Vagina (tissue), 2 donors: ENCODE results near the gene RAB5B. TPM values are rescaled to one million over a fixed set of nuclear protein-coding genes. Genes with fewer than 3 reads are reported as not detected.

Experiments
- DNase-seq, 2 donors: peaks; one replicate each; pipeline ENCODE4 v3.0.0-alpha.2; 2017; ENCODE audit errors: extremely low spot score in 2 of 2
- H3K27ac ChIP-seq: fragments of 200-600 bp; sonication (generic); one replicate; pipeline ENCODE4 v1.5.1; 2019
- H3K27me3 ChIP-seq: fragments of 200-600 bp; sonication (generic); one replicate; pipeline ENCODE4 v1.5.1; 2019
- H3K36me3 ChIP-seq, 2 donors: fragments of 200-600 bp; sonication (generic); one replicate each; pipeline ENCODE4 v1.5.1; 2017 to 2019
- H3K4me1 ChIP-seq: fragments of 200-600 bp; sonication (generic); one replicate; pipeline ENCODE4 v1.5.1; 2019
- H3K4me3 ChIP-seq, 2 donors: fragments of 200-600 bp; sonication (generic); 1 replicate in 1 of 2; 2 replicates in 1 of 2; pipeline ENCODE4 v1.5.1; 2016 to 2019
- H3K9me3 ChIP-seq: fragments of 200-600 bp; sonication (generic); one replicate; pipeline ENCODE4 v1.5.1; 2019
- POLR2A ChIP-seq, 2 donors: fragments of 450-650 bp; IDR thresholded peaks; one replicate each; pipeline ENCODE4 v1.6.1; 2017; ENCODE audit warnings: antibody characterized with exemption in 2 of 2, mild to moderate bottlenecking in 2 of 2, moderate library complexity in 2 of 2
- POLR2AphosphoS5 ChIP-seq, 2 donors: sonication (generic); formaldehyde crosslinking; IDR thresholded peaks; one replicate each; pipeline ENCODE4 v1.9.0; 2017; ENCODE audit warnings: antibody characterized with exemption in 2 of 2, mild to moderate bottlenecking in 2 of 2, low read depth in 1 of 2; ENCODE audit not compliant: insufficient read depth in 1 of 2
- intact Hi-C: fragments of 100-400 bp; cut with DNase I; formaldehyde crosslinking; loops from one replicate; pipeline ENCODE4 v1.15.1; 2023
- total RNA-seq: library from RNA; depleted of rRNA; stranded (reverse); fragments of >200 nt; gene quantifications from one replicate; pipeline ENCODE4 v1.2.3, GENCODE V29; 2016
- TF ChIP-seq, protein P1 (sequence below), 3 experiments: fragments of 450-650 bp in 2 of 3; fragments of 200-600 bp in 1 of 3; sonication (generic) in 1 of 3; IDR thresholded peaks; one replicate each; pipeline ENCODE4 v1.5.1; 2017 to 2019; ENCODE audit warnings: antibody characterized with exemption in 3 of 3, mild to moderate bottlenecking in 2 of 3, moderate library complexity in 2 of 3

Gene RAB5B
- total RNA-seq, 1 donor from 2014 or later = 80.5 TPM

DNA sequence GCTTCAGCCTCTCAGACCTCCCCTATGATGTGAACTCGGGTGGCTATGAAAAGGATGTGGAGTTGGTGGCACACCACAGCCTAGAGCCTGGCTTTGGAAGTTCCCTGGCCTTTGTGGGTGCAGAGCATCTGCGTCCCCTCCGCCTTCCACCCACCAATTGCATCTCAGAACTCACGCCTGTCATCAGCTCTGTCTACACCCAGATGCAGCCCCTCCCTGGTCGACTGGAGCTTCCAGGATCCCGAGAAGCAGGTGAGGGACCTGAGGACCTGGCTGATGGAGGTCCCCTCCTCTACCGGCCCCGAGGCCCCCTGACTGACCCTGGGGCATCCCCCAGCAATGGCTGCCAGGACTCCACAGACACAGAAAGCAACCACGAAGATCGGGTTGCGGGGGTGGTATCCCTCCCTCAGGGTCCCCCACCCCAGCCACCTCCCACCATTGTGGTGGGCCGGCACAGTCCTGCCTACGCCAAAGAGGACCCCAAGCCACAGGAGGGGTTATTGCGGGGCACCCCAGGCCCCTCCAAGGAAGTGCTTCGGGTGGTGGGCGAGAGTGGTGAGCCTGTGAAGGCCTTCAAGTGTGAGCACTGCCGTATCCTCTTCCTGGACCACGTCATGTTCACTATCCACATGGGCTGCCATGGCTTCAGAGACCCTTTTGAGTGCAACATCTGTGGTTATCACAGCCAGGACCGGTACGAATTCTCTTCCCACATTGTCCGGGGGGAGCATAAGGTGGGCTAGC is 60.9 kb downstream of the RAB5B start:
- Histone ChIP-seq H3K36me3 (peaks cover 0 to 28% of the 10 kb centered on the region in 2 donors), H3K27me3 (no peaks in the 10 kb centered on the region), H3K27ac (no peak overlapping the region), H3K4me1 (no peaks in the 10 kb centered on the region), H3K4me3 (no peak overlapping the region), H3K9me3 (no peaks in the 10 kb centered on the region)
- DNase-seq = no peak
- intact Hi-C loops = no loop called here
- no peak for TF ChIP-seq POLR2A (IDR thresholded peaks at IDR 0.05)
- TF ChIP-seq, protein P1, sequence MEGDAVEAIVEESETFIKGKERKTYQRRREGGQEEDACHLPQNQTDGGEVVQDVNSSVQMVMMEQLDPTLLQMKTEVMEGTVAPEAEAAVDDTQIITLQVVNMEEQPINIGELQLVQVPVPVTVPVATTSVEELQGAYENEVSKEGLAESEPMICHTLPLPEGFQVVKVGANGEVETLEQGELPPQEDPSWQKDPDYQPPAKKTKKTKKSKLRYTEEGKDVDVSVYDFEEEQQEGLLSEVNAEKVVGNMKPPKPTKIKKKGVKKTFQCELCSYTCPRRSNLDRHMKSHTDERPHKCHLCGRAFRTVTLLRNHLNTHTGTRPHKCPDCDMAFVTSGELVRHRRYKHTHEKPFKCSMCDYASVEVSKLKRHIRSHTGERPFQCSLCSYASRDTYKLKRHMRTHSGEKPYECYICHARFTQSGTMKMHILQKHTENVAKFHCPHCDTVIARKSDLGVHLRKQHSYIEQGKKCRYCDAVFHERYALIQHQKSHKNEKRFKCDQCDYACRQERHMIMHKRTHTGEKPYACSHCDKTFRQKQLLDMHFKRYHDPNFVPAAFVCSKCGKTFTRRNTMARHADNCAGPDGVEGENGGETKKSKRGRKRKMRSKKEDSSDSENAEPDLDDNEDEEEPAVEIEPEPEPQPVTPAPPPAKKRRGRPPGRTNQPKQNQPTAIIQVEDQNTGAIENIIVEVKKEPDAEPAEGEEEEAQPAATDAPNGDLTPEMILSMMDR (IDR thresholded peaks at IDR 0.05) = no peak
- TF ChIP-seq POLR2AphosphoS5 (IDR thresholded peaks at IDR 0.05; ENCODE audit: insufficient read depth in 1 of 2, low read depth in 1 of 2) = no peak

DNA sequence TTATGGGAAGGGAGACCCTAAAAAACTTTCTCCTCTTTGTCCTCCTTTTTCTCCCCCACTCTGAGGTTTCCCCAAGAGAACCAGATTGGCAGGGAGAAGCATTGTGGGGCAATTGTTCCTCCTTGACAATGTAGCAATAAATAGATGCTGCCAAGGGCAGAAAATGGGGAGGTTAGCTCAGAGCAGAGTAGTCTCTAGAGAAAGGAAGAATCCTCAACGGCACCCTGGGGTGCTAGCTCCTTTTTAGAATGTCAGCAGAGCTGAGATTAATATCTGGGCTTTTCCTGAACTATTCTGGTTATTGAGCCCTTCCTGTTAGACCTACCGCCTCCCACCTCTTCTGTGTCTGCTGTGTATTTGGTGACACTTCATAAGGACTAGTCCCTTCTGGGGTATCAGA is 63.3 kb downstream of the RAB5B start:
- Histone ChIP-seq H3K36me3 (peaks cover 0 to 25% of the 10 kb centered on the region in 2 donors), H3K27me3 (no peaks in the 10 kb centered on the region), H3K27ac (no peak overlapping the region), H3K9me3 (no peaks in the 10 kb centered on the region), H3K4me3 (no peak overlapping the region), H3K4me1 (peaks cover 8% of the 10 kb centered on the region)
- DNase-seq = no peak
- intact Hi-C loops = no loop called here
- TF ChIP-seq, protein P1 (IDR thresholded peaks at IDR 0.05) = no peak
- TF ChIP-seq POLR2A (IDR thresholded peaks at IDR 0.05) (no peak), POLR2AphosphoS5 (IDR thresholded peaks at IDR 0.05; ENCODE audit: insufficient read depth in 1 of 2, low read depth in 1 of 2) (no peak)

DNA sequence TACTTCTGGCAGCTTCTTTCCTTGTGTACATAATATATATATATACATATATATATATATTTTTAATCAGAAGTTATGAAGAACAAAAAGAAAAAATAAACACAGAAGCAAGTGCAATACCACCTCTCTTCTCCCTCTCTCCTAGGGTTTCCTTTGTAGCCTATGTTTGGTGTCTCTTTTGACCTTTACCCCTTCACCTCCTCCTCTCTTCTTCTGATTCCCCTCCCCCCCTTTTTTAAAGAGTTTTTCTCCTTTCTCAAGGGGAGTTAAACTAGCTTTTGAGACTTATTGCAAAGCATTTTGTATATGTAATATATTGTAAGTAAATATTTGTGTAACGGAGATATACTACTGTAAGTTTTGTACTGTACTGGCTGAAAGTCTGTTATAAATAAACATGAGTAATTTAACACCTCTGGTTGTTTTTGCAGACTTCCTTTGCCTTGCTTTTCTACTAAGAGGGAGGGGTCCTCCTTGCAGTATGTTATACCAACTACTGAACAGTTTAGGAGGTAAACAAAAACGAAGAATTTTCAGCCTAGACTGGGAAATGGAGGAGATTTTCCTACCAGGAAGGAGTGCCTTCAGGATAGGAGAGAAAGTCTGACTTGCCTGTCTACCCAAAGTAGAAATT is 64.3 kb downstream of the RAB5B start:
- Histone ChIP-seq H3K9me3 (no peaks in the 10 kb centered on the region), H3K27me3 (no peaks in the 10 kb centered on the region), H3K4me3 (no peak overlapping the region), H3K27ac (no peak overlapping the region), H3K4me1 (peaks cover 15% of the 10 kb centered on the region), H3K36me3 (peaks cover 0 to 18% of the 10 kb centered on the region in 2 donors)
- no peak for DNase-seq
- TF ChIP-seq POLR2A (IDR thresholded peaks at IDR 0.05) = no peak
- intact Hi-C loops = no loop called here

DNA sequence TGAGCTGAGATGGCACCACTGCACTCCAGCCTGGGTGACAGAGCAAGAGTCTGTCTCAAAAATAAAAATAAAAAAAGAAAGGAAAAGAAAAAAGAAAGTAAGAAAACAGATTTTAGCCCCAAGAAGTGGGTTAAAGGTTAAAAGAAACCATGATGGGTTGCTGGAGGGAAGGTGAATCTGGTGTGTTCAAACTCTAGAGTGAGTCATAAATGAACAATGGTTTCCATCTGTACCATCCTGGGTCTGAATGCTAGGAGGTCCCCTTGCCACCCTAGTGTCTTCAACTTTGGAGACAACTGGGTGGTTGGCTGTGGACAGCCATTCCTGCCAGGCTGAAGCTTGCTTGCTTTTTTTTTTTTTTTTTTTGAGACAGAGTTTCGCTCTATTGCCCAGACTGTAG is 66.3 kb downstream of the RAB5B start:
- Histone ChIP-seq H3K4me1 (peaks cover 21% of the 10 kb centered on the region), H3K9me3 (no peaks in the 10 kb centered on the region), H3K27me3 (no peaks in the 10 kb centered on the region), H3K36me3 (peaks cover 0 to 21% of the 10 kb centered on the region in 2 donors), H3K27ac (no peak overlapping the region), H3K4me3 (no peak overlapping the region)
- intact Hi-C loops = loop anchor here (2.0 kb wide), 1 partner anchor 43 kb away; the partner anchor contains the start of gene SUOX
- TF ChIP-seq POLR2AphosphoS5 (IDR thresholded peaks at IDR 0.05; ENCODE audit: insufficient read depth in 1 of 2, low read depth in 1 of 2) (no peak), POLR2A (IDR thresholded peaks at IDR 0.05) (no peak)
- TF ChIP-seq, protein P1 (IDR thresholded peaks at IDR 0.05) = no peak
- no peak for DNase-seq

DNA sequence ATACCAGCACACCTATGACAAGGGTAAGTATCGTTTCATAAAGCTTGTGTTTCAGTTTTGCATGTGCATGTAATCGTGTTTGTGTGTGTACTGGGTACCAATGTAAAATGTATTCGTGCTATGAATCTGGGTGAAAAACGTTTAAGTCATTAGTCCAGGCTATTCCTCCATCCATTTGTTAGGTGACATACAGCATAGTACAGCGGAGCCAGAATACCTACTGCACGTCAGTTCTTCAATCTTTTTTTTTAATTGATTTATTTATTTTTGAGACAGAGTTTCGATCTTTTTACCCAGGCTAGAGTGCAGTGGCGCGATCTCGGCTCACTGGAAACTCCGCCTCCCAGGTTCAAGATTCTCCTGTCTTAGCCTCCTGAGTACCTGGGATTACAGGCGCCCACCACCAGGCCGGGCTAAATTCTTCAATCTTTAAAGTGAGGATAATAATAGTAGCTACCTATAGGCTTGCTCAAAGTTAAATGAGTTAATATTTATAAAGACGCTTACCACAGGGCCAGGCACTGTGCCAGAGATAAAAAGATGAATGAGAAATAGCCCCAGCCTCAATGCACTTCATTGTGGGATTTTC is 67.2 kb downstream of the RAB5B start:
- peak overlapping the region; percentile 71 for H3K27ac ChIP-seq
- H3K4me1 ChIP-seq = peaks cover 21% of the 10 kb centered on the region
- peaks cover 0 to 21% of the 10 kb centered on the region in 2 donors for H3K36me3 ChIP-seq
- intact Hi-C loops = loop anchor here (2.0 kb wide), 1 partner anchor 44 kb away; the partner anchor contains the start of gene SUOX
- H3K4me3 ChIP-seq = peak overlapping the region; percentile 64 to 76
- DNase-seq = no peak
- no peaks in the 10 kb centered on the region for H3K9me3 ChIP-seq
- TF ChIP-seq, protein P1 (IDR thresholded peaks at IDR 0.05) = no peak
- TF ChIP-seq POLR2A (IDR thresholded peaks at IDR 0.05) = no peak
- no peak for TF ChIP-seq POLR2AphosphoS5 (IDR thresholded peaks at IDR 0.05; ENCODE audit: insufficient read depth in 1 of 2, low read depth in 1 of 2)
- no peaks in the 10 kb centered on the region for H3K27me3 ChIP-seq
